ENCODE measurements around the gene SLC25A13. TPM values are rescaled to one million over a fixed set of nuclear protein-coding genes. Genes with fewer than 3 reads are reported as not detected.

SLC25A13 gene
- total and polyA plus RNA-seq, 2 of the 8 experiments (the other 6 are each of a cell fraction or from before 2014, with no cell fraction given), result 30.8 to 85.4 TPM

DNA sequence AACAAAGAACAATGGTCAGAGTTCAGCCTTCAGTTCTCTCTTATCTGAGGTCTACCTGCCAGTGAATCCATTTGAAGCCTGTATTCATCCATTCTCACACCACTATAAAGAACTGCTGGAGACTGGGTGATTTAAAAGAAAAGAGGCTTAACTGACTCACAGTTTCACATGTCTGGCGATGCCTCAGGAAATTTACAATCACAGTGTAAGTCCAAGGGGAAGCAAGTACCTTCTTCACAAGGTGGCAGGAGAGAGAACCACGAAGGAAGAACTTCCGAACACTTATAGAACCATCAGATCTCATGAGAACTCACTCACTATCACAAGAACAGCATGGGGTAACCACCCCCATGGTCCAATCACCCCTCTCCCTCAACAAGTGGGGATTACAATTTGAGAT lies 33.0 kb upstream of the SLC25A13 start:
- Histone ChIP-seq H2AK5ac (ENCODE audit: low read depth, low read length) (no peak overlapping the region), H3K14ac (ENCODE audit: insufficient read length) (no peak overlapping the region), H3K9me3 (ENCODE audit: insufficient read depth in 2 of 2, low read depth in 1 of 2, low read length in 1 of 2) (no peaks in the 10 kb centered on the region), H3K27ac (ENCODE audit: low read depth, low read length) (no peak overlapping the region), H3K27me3 (replicated peaks in 1 of 4; ENCODE audit: control insufficient read depth in 3 of 4, extremely low read depth in 1 of 4, insufficient read depth in 3 of 4, low read length in 3 of 4) (no peaks in the 10 kb centered on the region), H4K5ac (ENCODE audit: insufficient read length, low read depth, low read length) (no peak overlapping the region), H2AFZ (ENCODE audit: low read length) (no peak overlapping the region), H3K23ac (ENCODE audit: insufficient read length) (no peak overlapping the region), H2BK5ac (ENCODE audit: low read depth, low read length) (no peak overlapping the region), H3K4me1 (replicated peaks in 1 of 4; ENCODE audit: control insufficient read depth in 3 of 4, insufficient read depth in 4 of 4, low read length in 3 of 4) (no peaks in the 10 kb centered on the region), H3K9ac (replicated peaks in 1 of 4; ENCODE audit: extremely low read depth in 1 of 4, low read depth in 3 of 4, low read length in 3 of 4) (no peak overlapping the region), H2BK12ac (ENCODE audit: low read depth, low read length) (no peak overlapping the region), H3K4me2 (ENCODE audit: insufficient read depth in 1 of 2, low read depth in 2 of 2, low read length in 2 of 2) (no peak overlapping the region), H4K8ac (ENCODE audit: extremely low read depth, insufficient read depth, low read length) (no peak overlapping the region), H3K79me2 (ENCODE audit: control insufficient read depth in 1 of 2, insufficient read depth in 2 of 2, low read length in 2 of 2) (no peaks in the 10 kb centered on the region), H3K79me1 (ENCODE audit: low read depth, low read length) (no peaks in the 10 kb centered on the region), H4K20me1 (replicated peaks in 1 of 2; ENCODE audit: control insufficient read depth in 1 of 2, insufficient read depth in 2 of 2, low read length in 2 of 2) (no peaks in the 10 kb centered on the region), H3K4ac (replicated peaks; ENCODE audit: insufficient read length, low read depth, low read length) (no peak overlapping the region), H2BK15ac (ENCODE audit: low read length) (no peak overlapping the region), H3K56ac (replicated peaks; ENCODE audit: insufficient read length, low read depth, low read length) (no peak overlapping the region), H2BK120ac (replicated peaks; ENCODE audit: low read depth, low read length) (no peak overlapping the region), H3K4me3 (ENCODE audit: extremely low read depth in 1 of 4, insufficient read depth in 2 of 4, low read depth in 3 of 4, low read length in 4 of 4) (no peak overlapping the region), H4K91ac (replicated peaks; ENCODE audit: insufficient read length, low read length) (no peak overlapping the region), H3K18ac (ENCODE audit: extremely low read depth, low read length) (no peak overlapping the region), H3K36me3 (ENCODE audit: control insufficient read depth in 2 of 4, insufficient read depth in 4 of 4, low read length in 3 of 4) (no peaks in the 10 kb centered on the region; a peak in 1 of 8 replicates), H2BK20ac (ENCODE audit: low read length) (no peak overlapping the region), H3K23me2 (ENCODE audit: low read depth, low read length) (no peaks in the 10 kb centered on the region)
- DNase-seq (ENCODE audit: low read depth in 1 of 2, low spot score in 2 of 2) (no peak), FAIRE-seq (no peak)
- WGBS, 2 experiments (ENCODE audit: extremely low coverage in 1 of 2, insufficient coverage in 1 of 2, insufficient read length in 1 of 2, insufficient replicate concordance in 2 of 2, low coverage in 1 of 2, low lambda C conversion rate in 2 of 2, missing lambda C conversion rate in 1 of 2), result 68% methylated on average over 3 of the region's 3 CpGs; no CpG with 5 or more reads in 1 of the 2 experiments
- ChIA-PET CTCF (ENCODE audit: partially characterized antibody) (no interaction called here), POLR2A (ENCODE audit: partially characterized antibody) (no interaction called here)
- TF ChIP-seq JUN (IDR thresholded peaks at IDR 0.05; ENCODE audit: low read depth, low read length) (no peak), SAP30 (IDR thresholded peaks at IDR 0.05; ENCODE audit: insufficient read depth, insufficient replicate concordance, low read length) (no peak), CHD1 (IDR thresholded peaks at IDR 0.05; ENCODE audit: low read depth, low read length) (no peak), FOSL1 (IDR thresholded peaks at IDR 0.05; ENCODE audit: insufficient read depth, low read depth, low read length) (no peak), KDM5A (IDR thresholded peaks at IDR 0.05; ENCODE audit: low read length) (no peak), RFX5 (IDR thresholded peaks at IDR 0.05; ENCODE audit: borderline replicate concordance, low read depth, low read length) (no peak), NRF1 (IDR thresholded peaks at IDR 0.05; ENCODE audit: low read depth, low read length) (no peak), HDAC6 (IDR thresholded peaks at IDR 0.05; ENCODE audit: low read depth, low read length) (no peak), EP300 (IDR thresholded peaks at IDR 0.05; ENCODE audit: borderline replicate concordance in 1 of 2, low read depth in 2 of 2, low read length in 2 of 2) (no peak)

Data from H1 (cell line).